T47D (cell line): ENCODE results near the gene CDHR3.

Experiments used
- DNase-seq, 2 experiments: peaks; one replicate each; pipeline versions ENCODE4 v3.0.0 to v3.0.0-alpha.2; 2011 to 2012; ENCODE audit warnings: low read depth in 1 of 2, low spot score in 1 of 2
- JUND ChIP-seq: IDR thresholded peaks from 2 replicates; pipeline ENCODE4 v1.6.1; 2012; ENCODE audit warnings: low read depth
- in situ Hi-C: cut with HindIII; loops from 2 replicates; pipeline ENCODE4 v1.10.0; 2016; ENCODE audit warnings: low sequenced_read_pairs, low pct_unique_long_range_greater_than_20kb

Gene CDHR3

GRCh38 chr7:106054971-106055532, 92.0 kb downstream of the CDHR3 start:
- no peak for TF ChIP-seq JUND
- in situ Hi-C loops: no loop called here
- no peak for DNase-seq

DNA sequence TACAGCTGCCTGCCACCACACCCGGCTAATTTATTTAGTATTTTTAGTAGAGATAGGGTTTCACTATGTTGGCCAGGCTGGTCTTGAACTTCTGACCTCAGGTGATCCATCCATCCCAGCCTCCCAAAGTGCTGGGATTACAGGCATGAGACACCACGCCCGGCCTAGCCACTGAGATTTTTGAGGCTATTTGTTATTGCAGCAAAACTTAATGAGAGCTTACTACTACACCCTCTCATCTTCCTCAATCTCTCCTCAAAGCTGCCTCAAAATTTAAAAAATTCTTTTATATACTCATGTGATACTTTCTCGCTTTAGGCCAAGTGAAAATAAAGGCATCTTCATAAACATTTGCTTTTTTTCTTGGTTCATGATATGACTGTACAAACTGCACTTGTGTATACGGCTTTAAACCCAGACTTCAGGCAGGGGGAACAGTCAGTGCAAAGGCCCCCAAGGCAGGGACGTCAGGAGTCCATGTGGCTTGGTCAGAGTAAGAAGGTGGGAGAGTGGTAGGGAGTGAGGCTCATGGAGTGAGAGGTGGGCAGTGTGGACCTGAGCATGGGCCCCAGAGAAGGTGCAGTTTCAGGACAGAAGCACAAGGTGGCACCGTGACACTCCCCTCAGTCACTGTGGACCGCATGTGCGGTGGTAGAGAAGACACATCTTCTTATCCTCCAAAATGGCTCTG, 93.6 kb downstream of the CDHR3 start:
- in situ Hi-C loops: no loop called here
- peak; percentile 33 to 83 for DNase-seq
- TF ChIP-seq JUND: no peak

DNA sequence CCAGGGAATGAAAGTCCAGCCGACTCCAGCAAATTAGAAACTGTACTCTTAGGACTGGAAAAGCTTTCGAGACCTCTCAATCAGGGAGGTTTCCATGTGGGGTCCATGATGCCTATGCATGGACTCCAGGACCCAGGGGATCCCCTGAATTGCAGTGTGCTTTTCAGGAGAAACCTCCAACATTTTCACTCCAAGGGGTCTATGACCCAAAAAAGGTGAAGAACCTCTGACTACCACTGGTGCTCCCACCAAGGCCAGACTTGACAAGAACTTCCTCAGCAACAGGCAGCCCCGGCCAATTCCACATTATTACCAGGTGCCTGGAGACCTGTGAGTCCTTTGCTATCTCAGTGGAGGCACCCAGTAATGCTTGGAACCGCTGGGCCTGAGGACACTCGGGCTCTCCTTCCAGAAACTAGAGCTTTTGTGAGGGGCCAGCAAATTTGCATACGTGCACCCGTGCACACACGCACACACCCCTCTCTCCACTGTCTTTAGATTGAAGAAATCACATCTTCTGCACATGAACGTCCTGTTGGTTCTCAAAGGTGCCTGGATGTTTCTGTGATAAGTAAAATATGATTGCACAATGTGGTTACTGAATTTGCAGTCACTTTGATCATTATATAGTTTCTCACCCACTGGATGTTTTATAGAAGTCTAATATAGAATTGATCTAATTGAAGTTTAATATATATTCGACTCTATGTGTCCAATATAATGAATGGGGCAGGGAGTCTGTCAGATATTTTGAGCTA, 94.3 kb downstream of the CDHR3 start:
- no peak for DNase-seq
- in situ Hi-C loops: no loop called here
- TF ChIP-seq JUND: no peak

GRCh38 chr7:106057962-106058927, 95.2 kb downstream of the CDHR3 start:
- in situ Hi-C loops: no loop called here
- TF ChIP-seq JUND: no peak
- peak in 1 of 2 experiments; percentile 93 for DNase-seq

GRCh38 chr7:106058928-106059324, 95.9 kb downstream of the CDHR3 start:
- no peak for DNase-seq
- TF ChIP-seq JUND: no peak
- in situ Hi-C loops: no loop called here

DNA sequence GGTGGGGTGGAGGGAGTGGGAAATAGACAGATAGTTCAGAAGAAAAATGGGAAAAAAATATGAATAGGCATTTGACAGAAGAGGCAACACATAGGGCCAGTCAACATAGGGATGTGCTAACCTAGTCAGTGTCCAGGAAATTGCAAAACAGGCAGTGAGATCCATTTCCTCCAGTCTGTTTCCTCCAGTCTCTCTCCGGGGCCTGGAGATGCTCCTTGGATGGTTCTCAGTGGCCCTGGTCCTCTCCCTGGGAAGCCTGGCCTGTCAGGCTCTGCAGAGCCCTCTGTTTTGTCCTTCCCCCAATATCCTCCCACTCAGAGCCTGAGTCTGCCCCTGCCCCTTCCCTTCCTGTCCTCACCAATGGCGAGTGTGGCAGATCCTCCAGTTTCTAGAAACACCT, 96.5 kb downstream of the CDHR3 start:
- in situ Hi-C loops: no loop called here
- DNase-seq: no peak
- TF ChIP-seq JUND: no peak

- DNase-seq: no peak
- in situ Hi-C loops: no loop called here
- TF ChIP-seq JUND: no peak
These were observed 97.4 kb downstream of the CDHR3 start for GRCh38 chr7:106060394-106060920.

DNA sequence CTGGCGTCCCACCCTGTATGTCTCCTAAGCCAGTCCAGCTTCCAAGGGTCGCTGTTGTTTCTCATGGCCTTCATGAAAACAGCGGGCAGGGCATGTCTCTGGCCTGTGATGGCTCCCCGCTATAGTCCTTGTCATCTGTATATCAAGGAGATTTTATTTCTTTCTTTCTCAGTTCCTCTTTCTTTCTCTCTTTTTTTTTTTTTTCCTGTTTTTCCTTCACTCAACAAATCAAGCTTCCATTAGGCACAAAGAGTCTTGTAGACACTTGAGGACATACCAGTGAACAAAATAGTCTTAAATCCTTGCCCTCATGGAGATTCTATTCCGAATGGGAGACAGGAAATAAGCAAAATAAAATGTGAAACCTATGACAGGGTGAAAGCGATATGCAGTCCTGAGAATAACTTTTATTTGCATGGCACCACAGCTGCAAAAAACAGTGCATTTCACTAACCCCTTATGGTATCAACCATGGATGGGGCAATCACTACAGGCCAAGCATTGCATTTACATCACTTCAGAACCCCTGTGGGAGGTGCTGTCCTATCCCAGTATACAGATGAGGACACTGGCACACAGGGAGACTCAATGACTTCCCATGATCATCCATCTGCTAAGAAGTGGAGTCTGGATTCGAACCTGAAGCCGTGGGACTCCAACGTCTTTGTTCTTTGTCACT, 98.4 kb downstream of the CDHR3 start:
- no peak for TF ChIP-seq JUND
- DNase-seq: no peak
- in situ Hi-C loops: no loop called here

GRCh38 chr7:106062006-106062405, 98.9 kb downstream of the CDHR3 start:
- in situ Hi-C loops: no loop called here
- no peak for TF ChIP-seq JUND
- DNase-seq: no peak

DNA sequence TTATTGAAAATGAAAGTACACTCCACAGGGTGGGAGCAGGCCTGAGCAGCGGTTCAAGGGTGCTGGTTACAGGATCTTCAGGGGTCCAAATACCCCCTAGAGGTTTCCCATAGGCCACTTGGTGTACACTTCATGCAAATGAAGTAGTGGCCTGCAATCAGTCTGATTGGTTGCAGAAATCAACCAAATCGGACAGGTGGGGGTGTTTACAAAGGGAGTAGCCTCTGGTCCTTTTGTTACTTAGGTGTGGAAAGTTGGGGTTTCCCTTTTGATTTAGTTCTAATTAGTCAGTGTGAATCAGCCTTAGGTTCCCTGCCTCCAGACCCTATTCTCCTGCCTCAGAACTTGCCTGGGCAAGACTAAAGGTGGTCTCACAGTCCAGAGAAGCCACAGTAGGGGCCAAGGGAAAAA, 99.5 kb downstream of the CDHR3 start:
- in situ Hi-C loops: no loop called here
- TF ChIP-seq JUND: no peak
- DNase-seq: no peak

GRCh38 chr7:106063024-106063423, 100.0 kb downstream of the CDHR3 start:
- no peak for DNase-seq
- no peak for TF ChIP-seq JUND
- in situ Hi-C loops: no loop called here

- in situ Hi-C loops: no loop called here
- no peak for DNase-seq
- no peak for TF ChIP-seq JUND
These were observed 100.6 kb downstream of the CDHR3 start for GRCh38 chr7:106063692-106064091.
